Glomerular visceral epithelial cell (primary cell): Measurements from ENCODE around the gene NFASC.

Experiments used
- DNase-seq: peaks from one replicate; pipeline ENCODE4 v3.0.0-alpha.2; 2016; ENCODE audit errors: extremely low spot score

The NFASC gene

GRCh38 chr1:204983136-204983535 lies 112.5 kb downstream of the NFASC start:
- DNase-seq, result no peak

- DNase-seq, result no peak
Measured at GRCh38 chr1:204983881-204984280, 113.2 kb downstream of the NFASC start.

- no peak for DNase-seq
Measured at GRCh38 chr1:204984499-204984898, 113.8 kb downstream of the NFASC start.

GRCh38 chr1:204986181-204986580 lies 115.5 kb downstream of the NFASC start:
- DNase-seq, result no peak

- DNase-seq, result no peak
Measured at GRCh38 chr1:204987689-204988088, 117.0 kb downstream of the NFASC start.

GRCh38 chr1:204988196-204988595 lies 117.5 kb downstream of the NFASC start:
- DNase-seq, result no peak

GRCh38 chr1:204989266-204990058 lies 118.8 kb downstream of the NFASC start:
- peak; percentile 69 for DNase-seq

GRCh38 chr1:204990059-204990664 lies 119.5 kb downstream of the NFASC start:
- DNase-seq, result no peak

- DNase-seq, result no peak
Measured at GRCh38 chr1:204990721-204991341, 120.2 kb downstream of the NFASC start.

- no peak for DNase-seq
Measured at GRCh38 chr1:204991342-204991844, 120.7 kb downstream of the NFASC start.

- no peak for DNase-seq
Measured at GRCh38 chr1:204992201-204992997, 121.7 kb downstream of the NFASC start.

GRCh38 chr1:204992998-204993314 lies 122.3 kb downstream of the NFASC start:
- no peak for DNase-seq

GRCh38 chr1:204994086-204994862 lies 123.6 kb downstream of the NFASC start:
- no peak for DNase-seq

- no peak for DNase-seq
Measured at GRCh38 chr1:204996981-204997380, 126.3 kb downstream of the NFASC start.

- no peak for DNase-seq
Measured at GRCh38 chr1:204997591-204998355, 127.1 kb downstream of the NFASC start.

GRCh38 chr1:205001162-205001561 lies 130.5 kb downstream of the NFASC start:
- DNase-seq, result no peak

- DNase-seq, result no peak
Measured at GRCh38 chr1:205002705-205003104, 132.0 kb downstream of the NFASC start.

GRCh38 chr1:205003358-205004131 lies 132.9 kb downstream of the NFASC start:
- DNase-seq, result no peak

- no peak for DNase-seq
Measured at GRCh38 chr1:205004351-205004750, 133.7 kb downstream of the NFASC start.

- DNase-seq, result no peak
Measured at GRCh38 chr1:205008896-205009295, 138.2 kb downstream of the NFASC start.
